Natural killer cell (primary cell): Measurements from ENCODE around the gene KCNK1. TPM values are rescaled to one million over a fixed set of nuclear protein-coding genes. Genes with fewer than 3 reads are reported as not detected.

ENCODE experiments used
- ATAC-seq, 3 donors: fragments of 150-1000 bp in 2 of 3; fragments of 200-7000 bp in 1 of 3; cut with Tn5 transposase; 1 replicate in 1 of 3; 2 replicates in 2 of 3; pipeline ENCODE4 v1.10.0; 2021; ENCODE audit warnings: mild to moderate bottlenecking in 2 of 3, moderate library complexity in 2 of 3
- DNase-seq, 2 donors: peaks; one replicate each; pipeline versions ENCODE4 v3.0.0 to v3.0.0-alpha.2; 2013 to 2021; ENCODE audit warnings: mixed read lengths in 1 of 2
- H3K27ac ChIP-seq: one replicate; pipeline ENCODE4 v1.5.1; 2013; ENCODE audit warnings: mild to moderate bottlenecking, low read length
- H3K27me3 ChIP-seq: one replicate; pipeline ENCODE4 v1.6.1; 2013; ENCODE audit warnings: low read length; ENCODE audit not compliant: control insufficient read depth, insufficient read depth
- H3K36me3 ChIP-seq: one replicate; pipeline ENCODE4 v1.6.1; 2013; ENCODE audit warnings: low read length; ENCODE audit not compliant: control insufficient read depth, insufficient read depth
- H3K4me1 ChIP-seq: one replicate; pipeline ENCODE4 v1.6.1; 2013; ENCODE audit warnings: low read length; ENCODE audit not compliant: control insufficient read depth, insufficient read depth
- H3K4me3 ChIP-seq: one replicate; pipeline ENCODE4 v1.5.1; 2013; ENCODE audit warnings: low read length
- H3K9me3 ChIP-seq: one replicate; pipeline ENCODE4 v1.6.1; 2013; ENCODE audit warnings: low read length; ENCODE audit not compliant: control insufficient read depth, insufficient read depth
- H3K27ac Mint-ChIP-seq, 2 donors: one replicate each; pipeline ENCODE4 v1.8.0; 2022; ENCODE audit warnings: mild to moderate bottlenecking in 2 of 2, mixed read lengths in 2 of 2, moderate library complexity in 1 of 2
- H3K27me3 Mint-ChIP-seq, 2 donors: one replicate each; pipeline ENCODE4 v1.8.0; 2022; ENCODE audit warnings: low read depth in 2 of 2, mixed read lengths in 2 of 2
- H3K36me3 Mint-ChIP-seq: one replicate; pipeline ENCODE4 v1.8.0; 2022; ENCODE audit warnings: mixed read lengths
- H3K4me1 Mint-ChIP-seq, 2 donors: one replicate each; pipeline ENCODE4 v1.8.0; 2022; ENCODE audit warnings: mixed read lengths in 2 of 2
- H3K4me3 Mint-ChIP-seq: one replicate; pipeline ENCODE4 v1.8.0; 2022; ENCODE audit warnings: mild to moderate bottlenecking, moderate library complexity, mixed read lengths
- H3K9me3 Mint-ChIP-seq, 2 donors: one replicate each; pipeline ENCODE4 v1.8.0; 2022; ENCODE audit warnings: mixed read lengths in 2 of 2
- WGBS: methylation state at CpG from one replicate; pipeline ENCODE4 v1.1.7; 2013; ENCODE audit warnings: missing lambda C conversion rate; ENCODE audit not compliant: insufficient coverage; 5-methylcytosine and 5-hydroxymethylcytosine counted together
- intact Hi-C: fragments of 100-400 bp; cut with micrococcal nuclease; formaldehyde crosslinking; loops from one replicate; pipeline ENCODE4 v1.14.2; 2022
- total RNA-seq, 4 donors: library from RNA; stranded (reverse); fragments of 120-200 nt in 1 of 4; gene quantifications; one replicate each; pipeline versions ENCODE4 v1.2.3 to v1.2.4, GENCODE V29; 2013 to 2022
- TF ChIP-seq, protein P1 (sequence below): fragments of 200-600 bp; IDR thresholded peaks from one replicate; pipeline ENCODE4 v1.8.0; 2022; ENCODE audit warnings: antibody characterized with exemption

The KCNK1 gene
- total RNA-seq, 3 donors from 2014 or later (not counting 1 experiment from before 2014, with no cell fraction given), result 0.16 TPM; not detected in 2

DNA sequence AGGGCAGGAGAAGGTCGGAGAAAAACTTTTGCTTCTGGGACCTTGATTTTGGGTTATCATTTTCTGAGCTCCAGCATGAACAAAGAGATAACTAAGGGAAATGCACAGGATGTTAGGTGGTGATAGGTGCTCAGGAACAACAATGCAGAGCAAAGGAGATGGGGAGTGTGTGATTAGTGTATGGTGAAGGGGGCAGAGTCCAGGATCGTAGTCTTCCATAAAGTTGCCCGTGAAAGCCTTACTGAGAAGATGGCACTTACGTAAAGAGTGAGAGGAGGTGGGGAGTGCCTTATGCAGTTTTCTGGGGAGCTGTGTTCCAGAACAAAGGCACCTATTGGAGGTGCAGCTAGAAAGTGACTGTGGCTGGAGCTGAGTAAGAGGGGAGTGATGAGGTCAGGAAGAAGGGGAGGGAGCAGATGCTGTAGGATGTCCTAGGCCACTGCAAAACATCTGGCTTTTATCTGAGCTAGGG lies 11.6 kb downstream of the KCNK1 start:
- TF ChIP-seq, protein P1, sequence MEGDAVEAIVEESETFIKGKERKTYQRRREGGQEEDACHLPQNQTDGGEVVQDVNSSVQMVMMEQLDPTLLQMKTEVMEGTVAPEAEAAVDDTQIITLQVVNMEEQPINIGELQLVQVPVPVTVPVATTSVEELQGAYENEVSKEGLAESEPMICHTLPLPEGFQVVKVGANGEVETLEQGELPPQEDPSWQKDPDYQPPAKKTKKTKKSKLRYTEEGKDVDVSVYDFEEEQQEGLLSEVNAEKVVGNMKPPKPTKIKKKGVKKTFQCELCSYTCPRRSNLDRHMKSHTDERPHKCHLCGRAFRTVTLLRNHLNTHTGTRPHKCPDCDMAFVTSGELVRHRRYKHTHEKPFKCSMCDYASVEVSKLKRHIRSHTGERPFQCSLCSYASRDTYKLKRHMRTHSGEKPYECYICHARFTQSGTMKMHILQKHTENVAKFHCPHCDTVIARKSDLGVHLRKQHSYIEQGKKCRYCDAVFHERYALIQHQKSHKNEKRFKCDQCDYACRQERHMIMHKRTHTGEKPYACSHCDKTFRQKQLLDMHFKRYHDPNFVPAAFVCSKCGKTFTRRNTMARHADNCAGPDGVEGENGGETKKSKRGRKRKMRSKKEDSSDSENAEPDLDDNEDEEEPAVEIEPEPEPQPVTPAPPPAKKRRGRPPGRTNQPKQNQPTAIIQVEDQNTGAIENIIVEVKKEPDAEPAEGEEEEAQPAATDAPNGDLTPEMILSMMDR, result no peak
- WGBS, result 84% methylated on average over 4 of the region's 4 CpGs
- Mint-ChIP-seq H3K27ac (no peak overlapping the region), H3K4me3 (no peak overlapping the region), H3K36me3 (no peaks in the 10 kb centered on the region), H3K27me3 (peaks cover 3 to 15% of the 10 kb centered on the region in 2 donors), H3K9me3 (peaks cover 2% of the 10 kb centered on the region in 2 donors), H3K4me1 (no peaks in the 10 kb centered on the region)
- no peak for ATAC-seq
- no peak for DNase-seq
- Histone ChIP-seq H3K27me3 (no peaks in the 10 kb centered on the region), H3K4me1 (no peaks in the 10 kb centered on the region), H3K9me3 (no peaks in the 10 kb centered on the region), H3K27ac (no peak overlapping the region), H3K36me3 (no peaks in the 10 kb centered on the region), H3K4me3 (no peak overlapping the region)
- intact Hi-C loops, result no loop called here

DNA sequence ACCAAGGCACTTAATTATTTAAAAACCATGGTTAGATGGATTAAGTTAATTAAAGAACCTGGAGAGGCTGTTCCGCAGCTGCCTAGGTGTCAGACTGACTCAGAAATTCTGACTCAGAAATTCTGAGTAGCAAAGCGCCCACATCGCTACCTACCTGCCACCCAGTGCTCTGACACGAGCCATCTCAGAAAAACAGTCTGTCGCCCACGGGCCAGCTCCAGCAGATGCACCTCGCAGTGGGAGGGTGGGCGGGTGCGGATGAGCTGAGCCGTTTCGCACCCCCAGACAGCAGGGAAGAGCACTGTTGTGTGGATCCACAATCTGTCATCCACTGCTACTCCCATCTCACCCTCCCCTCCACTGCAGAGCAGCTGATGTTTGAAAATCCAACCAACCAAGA lies 13.5 kb downstream of the KCNK1 start:
- Mint-ChIP-seq H3K9me3 (peaks cover 1 to 2% of the 10 kb centered on the region in 2 donors), H3K4me1 (no peaks in the 10 kb centered on the region), H3K4me3 (no peak overlapping the region), H3K27ac (no peak overlapping the region), H3K36me3 (no peaks in the 10 kb centered on the region), H3K27me3 (peaks cover 2 to 7% of the 10 kb centered on the region in 2 donors)
- intact Hi-C loops, result no loop called here
- H3K9me3 ChIP-seq, result no peaks in the 10 kb centered on the region
- TF ChIP-seq, protein P1, result no peak
- no peaks in the 10 kb centered on the region for H3K4me1 ChIP-seq
- H3K27ac ChIP-seq, result no peak overlapping the region
- ATAC-seq (no peak), DNase-seq (no peak)
- WGBS, result 86% methylated on average over 11 of the region's 11 CpGs
- no peaks in the 10 kb centered on the region for H3K36me3 ChIP-seq
- no peak overlapping the region for H3K4me3 ChIP-seq
- no peaks in the 10 kb centered on the region for H3K27me3 ChIP-seq

DNA sequence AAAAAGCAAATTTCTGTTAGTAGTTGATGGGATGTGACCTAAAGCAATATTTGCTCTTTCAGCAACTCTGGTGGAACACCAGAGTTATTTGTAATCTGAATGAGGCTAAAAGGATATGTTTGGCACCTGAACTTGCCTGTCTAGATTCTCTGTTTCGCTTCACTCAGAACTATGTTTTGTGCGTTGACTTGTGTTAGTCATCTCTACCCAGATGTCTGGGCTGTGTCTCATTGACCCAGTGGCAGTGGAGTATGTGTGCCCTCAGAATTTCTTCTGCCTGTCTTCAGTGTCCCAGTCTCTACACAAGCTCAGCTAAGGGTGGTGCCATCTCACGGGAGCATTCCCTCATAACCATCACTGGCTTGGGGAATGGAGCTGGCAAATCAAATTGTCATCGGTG lies 13.9 kb downstream of the KCNK1 start:
- intact Hi-C loops, result no loop called here
- Histone ChIP-seq H3K27ac (no peak overlapping the region), H3K9me3 (no peaks in the 10 kb centered on the region), H3K36me3 (no peaks in the 10 kb centered on the region), H3K27me3 (no peaks in the 10 kb centered on the region), H3K4me1 (no peaks in the 10 kb centered on the region), H3K4me3 (no peak overlapping the region)
- peaks cover 0 to 2% of the 10 kb centered on the region in 2 donors for H3K27me3 Mint-ChIP-seq
- H3K36me3 Mint-ChIP-seq, result no peaks in the 10 kb centered on the region
- ATAC-seq (no peak), DNase-seq (no peak)
- no peak overlapping the region for H3K4me3 Mint-ChIP-seq
- no peaks in the 10 kb centered on the region for H3K4me1 Mint-ChIP-seq
- TF ChIP-seq, protein P1, result no peak
- H3K27ac Mint-ChIP-seq, result no peak overlapping the region
- 96% methylated on average over 4 of the region's 4 CpGs for WGBS
- peaks cover 0 to 2% of the 10 kb centered on the region in 2 donors for H3K9me3 Mint-ChIP-seq

DNA sequence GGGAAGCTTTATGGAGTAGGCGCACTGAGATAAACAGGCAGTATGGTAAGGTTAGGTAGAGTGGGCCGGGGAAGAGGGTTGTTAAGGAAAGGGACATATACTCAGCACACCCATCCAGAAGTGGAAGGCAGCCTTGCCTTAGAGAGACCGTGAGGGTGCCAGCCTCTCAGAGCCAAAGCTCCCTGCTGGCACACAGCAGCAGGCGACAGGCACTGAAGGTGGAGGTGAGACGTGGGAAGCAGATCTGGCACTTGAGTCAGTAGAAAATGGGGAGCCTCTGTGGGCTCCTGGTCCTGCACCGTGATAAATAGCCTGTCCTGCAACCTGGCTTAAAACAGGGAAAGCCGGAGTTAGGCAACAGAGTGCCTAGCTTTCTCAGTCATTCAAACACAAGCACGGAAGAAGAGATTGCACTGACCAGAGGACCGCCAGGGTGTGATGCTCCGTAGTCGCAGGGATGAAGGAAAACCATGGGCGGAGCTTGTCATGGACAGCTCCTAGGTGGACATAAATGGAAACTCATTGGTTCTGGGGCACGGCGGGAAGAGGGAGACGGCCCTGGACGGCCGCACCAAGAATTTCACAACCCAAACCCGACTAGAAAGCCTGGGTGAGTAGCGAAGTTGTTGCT lies 15.5 kb downstream of the KCNK1 start:
- DNase-seq, result no peak
- peaks cover 0 to 2% of the 10 kb centered on the region in 2 donors for H3K9me3 Mint-ChIP-seq
- intact Hi-C loops, result no loop called here

More for the DNA sequence above, 15.5 kb downstream of the KCNK1 start:
- no peak overlapping the region for H3K27ac ChIP-seq
- ATAC-seq, result no peak
- Mint-ChIP-seq H3K4me3 (no peak overlapping the region), H3K4me1 (no peaks in the 10 kb centered on the region), H3K36me3 (no peaks in the 10 kb centered on the region), H3K27me3 (no peaks in the 10 kb centered on the region), H3K27ac (no peak overlapping the region)
- TF ChIP-seq, protein P1, result no peak
- WGBS, result 89% methylated on average over 19 of the region's 19 CpGs
- no peaks in the 10 kb centered on the region for H3K4me1 ChIP-seq
- H3K27me3 ChIP-seq, result no peaks in the 10 kb centered on the region
- H3K9me3 ChIP-seq, result no peaks in the 10 kb centered on the region
- no peak overlapping the region for H3K4me3 ChIP-seq
- H3K36me3 ChIP-seq, result no peaks in the 10 kb centered on the region
